ENCODE results near the gene CDK6. TPM values are rescaled to one million over a fixed set of nuclear protein-coding genes. Genes with fewer than 3 reads are reported as not detected.
A peak's percentile ranks its signal among the peaks of the same experiment; 100 is the strongest.

Gene CDK6
- total RNA-seq, 1 experiment from 2014 or later, result 175 TPM

DNA sequence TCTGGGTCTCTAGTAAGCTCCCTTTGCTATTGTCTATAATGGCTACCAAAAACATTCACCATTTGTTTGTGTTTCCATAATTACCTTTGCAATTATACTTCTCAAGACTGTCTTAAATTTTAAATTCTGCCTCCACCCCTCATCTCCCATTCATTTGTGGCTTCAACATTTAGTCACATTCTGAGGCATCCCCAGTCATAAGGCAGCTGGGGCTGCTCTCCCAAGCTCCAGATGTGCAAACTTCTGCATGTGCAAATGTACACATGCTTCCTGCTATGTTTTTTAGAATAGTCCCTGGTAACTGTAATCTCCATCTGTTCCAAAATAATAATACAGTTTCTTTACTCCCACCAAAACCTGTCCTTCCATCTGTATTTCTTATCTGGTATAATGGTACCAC, 97.3 kb downstream of the CDK6 start:
- intact Hi-C loops (cut with micrococcal nuclease; ENCODE audit: unreplicated experiment), result no loop called here
- Mint-ChIP-seq H3K4me3 (ENCODE audit: unreplicated experiment) (no peak overlapping the region), H3K36me3 (ENCODE audit: insufficient read depth, unreplicated experiment) (peaks cover 57% of the 10 kb centered on the region), H3K4me1 (ENCODE audit: low read depth, unreplicated experiment) (peaks cover 60% of the 10 kb centered on the region), H3K27ac (ENCODE audit: unreplicated experiment) (peak overlapping the region; percentile 48), H3K9me3 (ENCODE audit: unreplicated experiment) (peaks cover 9% of the 10 kb centered on the region), H3K27me3 (ENCODE audit: insufficient read depth, unreplicated experiment) (no peaks in the 10 kb centered on the region)
- no peaks in the 10 kb centered on the region for H3K27me3 ChIP-seq (replicated peaks; ENCODE audit: control insufficient read depth, insufficient read depth, low read length)
- ChIA-PET CTCF (no interaction called here), POLR2A (interaction anchor here (0.6 kb wide), 1 partner anchor 97 kb away, joined by 15 read pairs; the partner anchor contains the start of gene CDK6)
- TF ChIP-seq, protein P1, sequence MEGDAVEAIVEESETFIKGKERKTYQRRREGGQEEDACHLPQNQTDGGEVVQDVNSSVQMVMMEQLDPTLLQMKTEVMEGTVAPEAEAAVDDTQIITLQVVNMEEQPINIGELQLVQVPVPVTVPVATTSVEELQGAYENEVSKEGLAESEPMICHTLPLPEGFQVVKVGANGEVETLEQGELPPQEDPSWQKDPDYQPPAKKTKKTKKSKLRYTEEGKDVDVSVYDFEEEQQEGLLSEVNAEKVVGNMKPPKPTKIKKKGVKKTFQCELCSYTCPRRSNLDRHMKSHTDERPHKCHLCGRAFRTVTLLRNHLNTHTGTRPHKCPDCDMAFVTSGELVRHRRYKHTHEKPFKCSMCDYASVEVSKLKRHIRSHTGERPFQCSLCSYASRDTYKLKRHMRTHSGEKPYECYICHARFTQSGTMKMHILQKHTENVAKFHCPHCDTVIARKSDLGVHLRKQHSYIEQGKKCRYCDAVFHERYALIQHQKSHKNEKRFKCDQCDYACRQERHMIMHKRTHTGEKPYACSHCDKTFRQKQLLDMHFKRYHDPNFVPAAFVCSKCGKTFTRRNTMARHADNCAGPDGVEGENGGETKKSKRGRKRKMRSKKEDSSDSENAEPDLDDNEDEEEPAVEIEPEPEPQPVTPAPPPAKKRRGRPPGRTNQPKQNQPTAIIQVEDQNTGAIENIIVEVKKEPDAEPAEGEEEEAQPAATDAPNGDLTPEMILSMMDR (IDR thresholded peaks at IDR 0.05; ENCODE audit: insufficient read depth in 1 of 2, low read depth in 1 of 2, low read length in 1 of 2, severe bottlenecking in 1 of 2, unreplicated experiment in 1 of 2), result no peak
- H3K4me3 ChIP-seq (ENCODE audit: low read depth, low read length), result no peak overlapping the region
- no TSS peak for BruUV-seq (replicated peaks)
- H3K9me3 ChIP-seq, result no peaks in the 10 kb centered on the region
- no peaks in the 10 kb centered on the region; the same call in 1 of the 2 replicates for H3K36me3 ChIP-seq (ENCODE audit: control insufficient read depth, insufficient read depth, low read length)
- H3K4me1 ChIP-seq, result peaks cover 51% of the 10 kb centered on the region
- DNase-seq, result no peak

DNA sequence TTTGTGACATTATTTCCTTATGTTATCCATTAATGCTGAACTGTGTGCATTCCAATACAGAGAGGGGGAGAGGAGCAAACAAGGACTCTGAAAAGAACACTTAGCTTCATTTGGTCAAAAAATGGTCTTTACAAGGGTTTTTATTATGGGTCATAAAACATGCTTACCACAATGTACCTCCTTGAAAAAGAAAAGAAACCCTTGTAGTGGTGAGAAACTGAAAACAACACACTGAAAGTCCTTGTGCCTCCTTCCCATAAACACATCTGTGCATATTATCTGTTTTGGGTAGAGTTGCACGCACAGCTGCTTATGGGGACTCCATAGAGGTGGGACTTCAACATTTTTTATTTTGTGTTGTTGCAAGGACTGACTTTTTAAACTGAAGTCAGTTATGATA, 98.7 kb downstream of the CDK6 start:
- Mint-ChIP-seq H3K4me3 (ENCODE audit: unreplicated experiment) (no peak overlapping the region), H3K9me3 (ENCODE audit: unreplicated experiment) (no peaks in the 10 kb centered on the region), H3K27me3 (ENCODE audit: insufficient read depth, unreplicated experiment) (no peaks in the 10 kb centered on the region), H3K4me1 (ENCODE audit: low read depth, unreplicated experiment) (peaks cover 50% of the 10 kb centered on the region), H3K27ac (ENCODE audit: unreplicated experiment) (peak overlapping the region; percentile 64), H3K36me3 (ENCODE audit: insufficient read depth, unreplicated experiment) (peaks cover 56% of the 10 kb centered on the region)
- CTCF ChIA-PET, result interaction anchor here (1.5 kb wide), 1 partner anchor 40 kb away, joined by 3 read pairs; no protein-coding TSS in a partner anchor
- BruUV-seq (replicated peaks), result no TSS peak
- Histone ChIP-seq H3K36me3 (ENCODE audit: control insufficient read depth, insufficient read depth, low read length) (no peaks in the 10 kb centered on the region; the same call in 1 of the 2 replicates), H3K4me1 (peaks cover 47% of the 10 kb centered on the region), H3K27me3 (replicated peaks; ENCODE audit: control insufficient read depth, insufficient read depth, low read length) (no peaks in the 10 kb centered on the region), H3K9me3 (no peaks in the 10 kb centered on the region), H3K4me3 (ENCODE audit: low read depth, low read length) (no peak overlapping the region)
- DNase-seq, result no peak
- TF ChIP-seq, protein P1 (IDR thresholded peaks at IDR 0.05; ENCODE audit: insufficient read depth in 1 of 2, low read depth in 1 of 2, low read length in 1 of 2, severe bottlenecking in 1 of 2, unreplicated experiment in 1 of 2), result no peak
- intact Hi-C loops (cut with micrococcal nuclease; ENCODE audit: unreplicated experiment), result no loop called here
- POLR2A ChIA-PET, result no interaction called here

GRCh38 chr7:92736870-92737269, 99.5 kb downstream of the CDK6 start:
- POLR2A ChIA-PET, result no interaction called here
- no peaks in the 10 kb centered on the region for H3K9me3 Mint-ChIP-seq (ENCODE audit: unreplicated experiment)
- Histone ChIP-seq H3K27me3 (replicated peaks; ENCODE audit: control insufficient read depth, insufficient read depth, low read length) (no peaks in the 10 kb centered on the region), H3K9me3 (no peaks in the 10 kb centered on the region), H3K36me3 (ENCODE audit: control insufficient read depth, insufficient read depth, low read length) (no peaks in the 10 kb centered on the region; the same call in 1 of the 2 replicates), H3K4me1 (peaks cover 39% of the 10 kb centered on the region), H3K4me3 (ENCODE audit: low read depth, low read length) (no peak overlapping the region)
- no peak for DNase-seq
- no TSS peak for BruUV-seq (replicated peaks)
- no peak overlapping the region for H3K4me3 Mint-ChIP-seq (ENCODE audit: unreplicated experiment)
- CTCF ChIA-PET, result interaction anchor here (1.5 kb wide), 1 partner anchor 39 kb away, joined by 3 read pairs; no protein-coding TSS in a partner anchor
- peaks cover 56% of the 10 kb centered on the region for H3K36me3 Mint-ChIP-seq (ENCODE audit: insufficient read depth, unreplicated experiment)
- peak overlapping the region; percentile 18 for H3K27ac Mint-ChIP-seq (ENCODE audit: unreplicated experiment)
- H3K4me1 Mint-ChIP-seq (ENCODE audit: low read depth, unreplicated experiment), result peaks cover 49% of the 10 kb centered on the region
- intact Hi-C loops (cut with micrococcal nuclease; ENCODE audit: unreplicated experiment), result no loop called here
- TF ChIP-seq, protein P1 (IDR thresholded peaks at IDR 0.05; ENCODE audit: insufficient read depth in 1 of 2, low read depth in 1 of 2, low read length in 1 of 2, severe bottlenecking in 1 of 2, unreplicated experiment in 1 of 2), result no peak
- no peaks in the 10 kb centered on the region for H3K27me3 Mint-ChIP-seq (ENCODE audit: insufficient read depth, unreplicated experiment)
